NCI-H1436 (cell line): ENCODE results near the gene TRIM27.
"Not testable (repeated sequence)": the region's sequence is repeated elsewhere in the genome, so short reads cannot be mapped to it uniquely, and the experiment has no call there.

Source experiments
- DNase-seq: peaks from one replicate; lab custom pipeline; 2025; lab: John Stamatoyannopoulos, UW

Gene TRIM27

DNA sequence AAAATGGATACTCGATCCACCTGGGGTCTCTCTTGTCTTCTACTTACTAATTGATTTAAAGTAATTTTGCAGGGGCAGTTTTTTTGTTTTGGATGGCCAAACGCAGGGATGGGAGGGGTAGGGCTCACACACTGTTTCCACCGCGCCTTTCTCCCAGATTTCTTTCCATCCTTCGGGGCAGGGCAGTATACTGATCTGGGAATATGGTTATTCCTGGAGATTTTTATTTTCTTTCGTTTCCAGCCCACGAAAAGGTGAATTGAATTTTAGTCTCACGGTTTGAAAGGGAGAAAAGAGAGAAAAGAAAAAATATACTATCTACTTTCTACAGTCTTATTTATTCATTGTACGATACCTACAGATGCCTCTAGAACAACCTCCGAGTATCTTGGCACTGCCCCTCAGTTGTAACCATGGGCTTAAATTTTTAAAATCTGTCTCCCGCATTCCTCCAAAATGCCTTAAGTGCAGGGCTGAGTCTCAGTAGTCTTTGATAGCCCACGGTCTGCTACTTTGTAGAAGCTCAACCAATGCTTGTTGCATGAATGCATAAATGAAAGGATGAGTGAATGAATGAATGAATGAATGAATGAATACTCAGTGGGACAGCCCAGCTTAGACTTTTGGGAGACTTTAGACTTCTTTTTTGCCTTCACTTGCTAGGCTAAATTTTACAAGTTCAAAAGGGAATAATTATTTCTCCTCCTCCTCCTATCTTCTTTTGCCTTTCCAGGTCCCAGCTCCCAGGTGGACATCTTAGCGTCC lies 18.1 kb upstream of the TRIM27 start:
- DNase-seq: no peak

DNA sequence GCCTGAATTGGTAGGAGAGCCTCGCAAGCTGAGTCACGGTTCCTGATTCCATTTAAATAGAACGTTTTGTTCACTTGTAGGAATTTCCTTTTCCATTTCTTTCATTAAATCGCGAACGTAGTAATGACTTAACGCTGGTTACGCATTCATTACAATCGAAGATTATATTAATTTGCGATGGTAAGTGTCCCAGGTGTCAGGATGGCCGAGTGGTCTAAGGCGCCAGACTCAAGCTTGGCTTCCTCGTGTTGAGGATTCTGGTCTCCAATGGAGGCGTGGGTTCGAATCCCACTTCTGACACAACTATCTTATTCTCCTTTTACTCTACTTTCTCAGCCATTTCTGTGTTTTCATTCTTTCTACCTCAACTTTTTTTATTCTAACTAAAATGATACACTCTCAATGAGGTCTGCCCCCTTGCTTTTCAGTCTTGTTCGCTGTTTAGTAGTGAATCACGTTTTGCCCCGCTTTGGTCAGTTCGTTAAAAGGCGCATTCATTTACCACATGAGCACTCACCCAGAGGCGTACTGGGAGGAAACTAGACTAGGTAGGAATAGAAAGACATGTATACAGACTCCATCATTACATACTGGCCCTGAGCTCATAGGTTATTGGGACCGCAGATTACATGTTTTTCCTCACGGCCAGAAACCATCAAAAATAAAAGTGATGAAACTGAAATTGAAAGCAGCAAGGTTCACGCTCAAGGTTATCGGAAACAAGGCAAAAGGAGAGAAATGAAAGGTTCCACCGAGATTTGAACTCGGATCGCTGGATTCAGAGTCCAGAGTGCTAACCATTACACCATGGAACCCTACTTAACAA lies 17.3 kb upstream of the TRIM27 start:
- DNase-seq: peak; percentile 85

DNA sequence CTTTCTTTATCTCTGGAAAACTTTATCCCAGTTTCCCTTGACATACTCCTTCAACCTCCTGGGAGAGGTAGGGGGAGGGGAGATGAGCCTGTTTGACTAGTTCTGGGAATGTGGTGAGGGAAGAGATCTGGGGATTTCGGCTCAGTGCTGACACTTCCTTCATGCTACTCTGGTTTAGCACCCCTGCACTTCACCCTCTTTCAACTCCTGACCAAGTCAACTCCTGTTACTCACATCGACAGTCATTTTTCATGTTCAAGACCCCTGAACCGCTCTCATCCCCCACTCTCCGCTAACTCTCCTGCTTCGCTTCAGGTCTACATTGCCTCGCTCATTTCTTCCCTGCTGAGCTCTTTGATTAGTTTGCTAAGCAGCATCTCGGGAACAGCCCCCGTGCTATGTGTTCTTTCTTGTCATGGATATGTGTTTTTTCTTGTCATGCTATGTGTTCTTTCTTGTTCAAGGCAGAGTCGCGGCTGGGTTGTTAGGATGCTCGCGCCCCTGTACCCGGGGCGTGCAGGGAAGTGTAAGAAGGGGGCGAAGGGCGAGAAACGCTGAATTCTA lies 16.6 kb upstream of the TRIM27 start:
- peak; percentile 50 for DNase-seq

DNA sequence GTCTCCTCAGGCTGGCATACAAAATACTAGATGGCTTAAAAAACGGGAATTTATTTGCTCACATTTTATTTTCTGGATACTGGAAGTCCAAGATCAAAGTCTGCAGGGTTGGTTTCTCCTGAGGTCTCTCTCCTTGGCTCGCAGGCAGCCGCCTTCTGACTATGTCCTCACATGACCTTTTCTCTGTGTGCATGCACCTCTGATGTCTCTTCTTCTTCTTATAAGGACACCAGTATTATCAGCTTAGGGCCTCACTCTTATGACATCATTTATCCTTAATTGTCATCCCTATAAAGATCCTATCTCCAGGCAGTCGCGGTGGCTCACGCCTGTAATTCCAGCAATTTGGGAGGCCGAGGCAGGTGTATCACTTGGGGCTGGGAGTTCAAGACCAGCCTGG lies 9.3 kb upstream of the TRIM27 start:
- no peak for DNase-seq

DNA sequence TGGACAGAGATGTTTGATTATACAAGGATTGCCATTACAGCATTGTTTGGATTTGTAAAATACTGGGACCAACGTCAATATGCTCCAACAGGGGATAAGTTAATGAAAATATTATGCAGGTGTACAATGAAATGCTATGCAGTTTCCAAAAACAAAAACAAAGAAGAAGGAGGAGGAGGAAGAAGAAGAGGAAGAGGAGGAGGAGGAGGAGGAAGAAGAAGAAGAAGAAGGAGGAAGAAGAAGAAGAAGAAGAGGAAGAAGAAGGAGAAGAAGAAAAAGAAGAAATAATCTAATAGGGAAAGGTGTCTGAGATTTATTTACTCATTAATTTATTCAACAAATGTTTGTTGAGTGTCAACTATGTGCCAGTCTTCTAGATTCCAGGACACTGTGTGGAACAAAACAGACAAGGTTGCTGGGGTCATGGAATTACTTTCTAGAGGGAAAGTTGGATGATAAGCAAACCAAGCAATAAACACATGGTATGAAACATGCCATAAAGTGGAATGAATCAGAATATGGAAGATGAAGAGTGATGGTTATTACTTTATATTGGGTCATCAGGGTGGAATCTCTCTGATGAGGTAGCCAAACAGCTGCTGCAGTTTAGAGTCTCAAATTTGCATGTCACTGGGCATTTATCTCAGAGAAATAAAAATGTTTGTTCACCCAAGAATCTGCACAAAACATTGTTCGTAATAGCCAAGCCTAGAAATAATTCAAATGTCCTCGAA lies 6.3 kb upstream of the TRIM27 start:
- DNase-seq: no peak

DNA sequence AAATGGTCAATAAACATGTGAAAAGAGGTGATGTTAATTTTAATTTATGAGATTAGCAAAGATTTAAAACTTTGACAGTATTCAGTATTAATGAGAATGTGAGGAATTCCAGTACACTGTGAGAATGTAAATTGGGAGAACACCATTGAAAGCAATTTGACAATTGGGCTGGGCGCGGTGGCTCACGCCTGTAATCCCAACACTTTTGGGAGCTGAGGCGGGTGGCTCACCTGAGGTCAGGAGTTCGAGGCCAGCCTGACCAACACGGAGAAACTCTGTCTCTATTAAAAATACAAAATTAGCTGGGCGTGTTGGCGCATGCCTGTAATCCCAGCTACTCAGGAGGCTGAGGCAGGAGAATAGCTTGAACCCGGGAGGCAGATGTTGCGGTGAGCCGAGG lies 5.6 kb upstream of the TRIM27 start:
- not testable (repeated sequence) for DNase-seq

DNA sequence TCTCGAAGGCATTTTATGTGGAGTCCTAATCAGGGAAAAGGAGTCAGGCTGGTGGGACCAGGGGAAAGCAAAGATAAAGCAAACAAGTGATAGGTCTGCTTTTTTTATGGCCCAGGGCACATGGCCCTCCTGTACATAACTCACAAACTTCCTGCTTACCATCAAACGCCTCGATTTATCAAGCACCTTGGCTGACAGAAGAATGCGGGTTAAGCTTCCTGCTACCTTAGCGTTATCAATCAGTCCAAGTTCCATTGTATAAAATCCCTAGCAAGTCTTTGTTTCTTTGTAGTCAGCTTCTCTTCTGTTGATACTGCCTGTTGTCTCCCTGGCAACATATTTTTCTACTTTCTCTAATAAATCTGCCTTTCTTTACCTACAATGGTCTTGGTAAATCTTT lies 4.1 kb upstream of the TRIM27 start:
- DNase-seq: no peak

DNA sequence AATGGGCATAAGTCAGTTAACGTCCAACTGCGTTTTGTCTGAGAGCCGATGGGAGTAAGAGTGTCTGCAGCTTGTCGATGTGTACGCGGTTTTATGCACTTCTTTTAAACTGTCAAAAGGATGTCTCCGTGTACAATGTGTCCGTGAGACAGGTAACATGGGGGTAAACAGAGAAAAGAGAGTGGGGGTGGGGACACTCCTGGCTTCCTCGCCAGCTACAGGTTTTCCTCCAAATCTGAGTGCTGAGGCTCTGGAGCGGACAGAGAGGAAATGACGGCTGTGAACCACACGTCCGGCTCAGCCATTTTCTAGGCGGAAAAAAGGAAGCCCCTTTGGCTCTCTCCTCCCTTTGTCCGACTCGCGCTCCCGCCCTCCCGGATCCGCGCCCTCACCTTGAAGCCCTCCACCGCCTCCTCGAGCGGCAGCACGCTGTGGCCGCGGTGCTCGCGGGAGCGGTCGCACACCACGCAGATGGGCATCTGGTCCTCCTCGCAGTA lies 916 bp downstream of the TRIM27 start:
- DNase-seq: peak; percentile 7

DNA sequence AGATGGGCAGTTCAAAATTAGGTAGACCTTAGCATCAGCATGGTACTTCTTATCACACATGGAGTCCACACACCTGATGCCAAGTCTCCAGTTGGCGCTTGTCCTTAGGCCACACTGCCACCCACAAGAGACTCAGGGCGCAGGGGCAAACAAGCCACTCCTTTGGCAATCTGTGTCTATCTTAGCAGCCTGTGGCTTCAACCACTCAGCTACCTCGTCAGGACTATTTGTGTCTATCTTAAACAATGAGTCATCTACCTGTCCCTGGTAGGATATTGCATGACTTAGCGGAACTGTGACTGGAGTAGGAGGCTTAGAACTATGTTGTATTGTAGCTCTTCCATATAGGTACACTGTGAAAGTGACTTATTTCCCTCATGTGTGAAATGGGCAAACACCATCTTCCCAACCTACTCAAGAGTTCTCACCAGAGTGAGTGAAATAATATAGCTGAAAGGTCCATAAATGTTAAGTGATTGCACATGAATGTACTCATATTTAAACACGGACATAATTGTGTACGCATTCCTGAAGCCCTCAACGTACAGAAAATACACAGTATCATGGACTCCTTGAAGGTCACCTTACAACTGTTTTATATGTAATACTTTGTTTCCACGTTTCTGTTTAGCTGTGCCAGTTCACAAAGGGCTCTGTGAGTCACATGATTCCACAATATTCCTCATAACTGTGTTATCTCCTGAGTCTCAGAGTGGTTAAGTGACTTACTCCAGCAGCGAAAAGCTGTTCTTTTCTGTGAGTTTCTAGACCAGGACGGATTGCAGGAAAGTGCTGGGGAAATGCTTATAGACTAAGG lies 1.6 kb downstream of the TRIM27 start:
- DNase-seq: no peak

DNA sequence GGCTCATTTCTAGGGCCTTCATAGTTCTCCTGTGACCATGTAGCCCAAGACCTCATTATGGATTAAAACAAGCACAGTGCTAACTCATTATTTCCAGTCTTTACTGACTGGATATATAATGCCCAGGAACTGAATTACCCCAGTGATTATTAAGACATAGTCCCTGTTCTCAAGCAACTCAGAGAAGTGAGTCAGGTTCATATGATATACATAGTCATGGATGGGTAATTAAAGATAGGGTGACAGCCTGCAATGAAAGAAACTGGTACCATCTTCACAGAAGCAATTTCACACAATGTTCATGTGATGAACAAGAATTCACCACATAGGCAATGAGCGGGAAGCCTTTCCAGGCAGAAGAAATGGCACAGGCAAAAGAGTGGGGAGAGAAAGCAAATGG lies 3.5 kb downstream of the TRIM27 start:
- no peak for DNase-seq

DNA sequence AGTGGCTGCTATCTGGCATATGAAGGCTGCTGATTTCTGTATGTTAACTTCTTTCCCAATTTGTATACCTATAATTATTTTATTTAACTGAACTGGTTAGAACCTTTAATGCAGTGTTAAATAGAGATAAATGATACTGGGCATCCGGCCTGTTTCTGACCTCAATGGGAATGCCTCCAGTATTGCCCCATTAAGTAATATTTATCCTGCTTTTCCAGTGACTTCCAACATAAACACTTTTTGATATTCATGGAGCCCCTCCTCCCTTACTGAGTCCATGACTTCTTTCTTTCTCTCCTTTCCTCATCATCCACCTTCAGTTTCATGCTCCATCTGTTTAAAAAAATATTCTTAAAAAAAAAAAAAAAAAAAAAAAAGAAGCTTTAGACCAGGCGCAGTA lies 8.8 kb downstream of the TRIM27 start:
- DNase-seq: no peak

DNA sequence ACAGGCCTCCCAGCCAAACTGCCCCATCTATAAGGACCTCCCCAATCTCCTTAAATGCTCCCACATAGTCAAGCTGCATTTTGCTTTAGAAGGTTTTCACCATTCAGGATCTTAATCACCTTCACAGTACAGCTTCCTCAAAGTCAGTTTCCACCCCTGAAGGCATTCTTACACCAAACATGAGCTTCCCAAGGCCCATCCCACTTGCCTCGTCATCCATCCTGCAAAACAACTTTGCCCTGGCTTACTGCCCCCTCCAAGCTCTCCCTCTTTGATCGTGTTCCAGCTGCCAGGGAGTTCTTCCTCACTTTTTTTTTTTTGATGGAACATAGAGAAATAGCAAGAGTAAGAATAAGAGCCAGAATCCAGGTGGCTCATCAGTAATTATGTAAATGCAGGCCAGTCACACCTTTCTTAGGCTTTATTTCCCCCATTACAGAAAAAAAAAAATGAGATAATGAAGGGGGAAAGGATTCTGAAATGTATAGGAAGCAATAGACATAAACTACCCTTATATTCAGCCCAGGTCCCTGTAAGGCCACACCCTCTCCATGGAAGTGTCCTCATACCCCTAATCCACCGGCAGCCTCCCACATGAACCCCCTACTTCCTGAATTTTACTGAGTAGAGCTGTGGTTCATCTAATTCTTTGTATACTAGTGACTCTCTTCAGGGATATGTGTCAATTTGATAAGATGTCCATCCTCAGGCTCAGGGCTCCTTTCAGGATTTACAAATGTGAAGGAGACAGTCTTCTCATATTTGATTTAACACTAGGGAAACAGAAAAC lies 12.7 kb downstream of the TRIM27 start:
- no peak for DNase-seq

DNA sequence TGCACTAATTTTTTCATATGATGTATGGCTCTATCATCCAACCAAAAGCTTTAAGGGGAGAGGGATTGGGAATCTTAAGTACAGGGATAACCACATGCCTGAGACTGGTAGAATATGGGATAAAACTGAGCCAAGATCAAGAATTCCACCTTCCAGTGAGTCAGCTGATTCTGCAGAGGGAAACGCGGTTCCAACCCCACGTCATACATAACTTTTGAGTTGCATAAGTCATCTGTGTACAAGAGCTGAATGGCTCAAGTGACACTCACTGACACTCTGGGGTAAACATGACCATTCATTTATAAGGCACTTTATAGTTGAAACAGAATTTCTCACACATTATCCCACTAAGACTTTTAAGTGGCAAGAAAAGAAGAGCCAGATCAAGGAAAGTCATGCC lies 16.4 kb downstream of the TRIM27 start:
- no peak for DNase-seq

DNA sequence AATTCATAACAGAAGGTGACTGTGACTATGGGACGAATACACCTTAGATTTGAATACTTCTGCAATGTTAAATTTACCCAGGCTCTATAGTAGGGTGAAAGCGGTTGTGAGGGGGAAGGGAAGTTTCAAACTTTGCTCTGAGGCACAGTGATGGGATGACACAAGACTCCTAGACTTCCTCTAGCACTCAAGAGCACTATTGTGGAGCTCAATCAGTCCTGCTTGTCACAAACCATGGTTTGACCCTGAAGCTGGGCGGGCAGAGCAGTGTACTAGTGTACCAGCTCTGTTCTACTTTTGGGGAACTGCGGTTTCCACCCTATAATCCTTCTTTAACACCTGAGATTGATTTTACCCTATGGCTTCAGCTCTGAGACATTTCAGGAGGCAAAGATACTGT lies 17.1 kb downstream of the TRIM27 start:
- no peak for DNase-seq

DNA sequence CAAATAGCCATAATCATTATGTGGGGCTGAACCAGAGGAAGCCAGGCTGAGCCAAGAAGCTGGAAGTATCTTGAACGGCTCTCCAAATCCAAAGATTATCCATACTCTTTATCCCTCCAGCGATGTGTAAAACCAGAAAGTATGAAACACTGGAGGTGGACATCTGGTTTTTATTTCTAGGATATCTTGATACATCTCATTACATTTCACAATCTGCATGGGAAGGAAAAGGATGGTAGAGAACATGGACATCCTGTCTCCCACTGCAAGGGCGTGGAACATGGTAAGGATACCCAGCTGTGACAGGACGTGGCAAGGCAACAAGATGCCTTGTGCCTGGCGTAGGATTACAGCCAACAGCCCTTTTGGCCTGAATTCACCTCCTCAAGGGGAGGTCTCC lies 20.1 kb downstream of the TRIM27 start:
- no peak for DNase-seq

DNA sequence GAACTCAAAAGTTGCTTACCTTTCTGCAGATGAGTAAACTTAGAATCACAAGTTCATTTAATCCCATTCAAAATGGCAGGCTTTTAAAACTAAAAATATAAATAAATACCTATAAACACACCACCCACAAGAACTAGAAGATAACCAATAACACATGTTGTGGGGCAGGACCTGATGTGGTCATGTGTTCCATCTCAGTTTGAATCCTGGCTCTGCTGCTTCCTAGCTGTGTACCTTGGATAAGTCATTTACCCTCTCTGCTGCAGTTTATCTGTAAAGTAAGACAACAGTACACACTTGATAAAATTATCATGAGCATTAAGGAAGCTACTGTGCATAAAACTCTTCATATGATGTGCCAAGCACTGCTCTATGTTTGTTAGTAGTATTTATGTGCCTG lies 22.0 kb downstream of the TRIM27 start:
- DNase-seq: no peak

DNA sequence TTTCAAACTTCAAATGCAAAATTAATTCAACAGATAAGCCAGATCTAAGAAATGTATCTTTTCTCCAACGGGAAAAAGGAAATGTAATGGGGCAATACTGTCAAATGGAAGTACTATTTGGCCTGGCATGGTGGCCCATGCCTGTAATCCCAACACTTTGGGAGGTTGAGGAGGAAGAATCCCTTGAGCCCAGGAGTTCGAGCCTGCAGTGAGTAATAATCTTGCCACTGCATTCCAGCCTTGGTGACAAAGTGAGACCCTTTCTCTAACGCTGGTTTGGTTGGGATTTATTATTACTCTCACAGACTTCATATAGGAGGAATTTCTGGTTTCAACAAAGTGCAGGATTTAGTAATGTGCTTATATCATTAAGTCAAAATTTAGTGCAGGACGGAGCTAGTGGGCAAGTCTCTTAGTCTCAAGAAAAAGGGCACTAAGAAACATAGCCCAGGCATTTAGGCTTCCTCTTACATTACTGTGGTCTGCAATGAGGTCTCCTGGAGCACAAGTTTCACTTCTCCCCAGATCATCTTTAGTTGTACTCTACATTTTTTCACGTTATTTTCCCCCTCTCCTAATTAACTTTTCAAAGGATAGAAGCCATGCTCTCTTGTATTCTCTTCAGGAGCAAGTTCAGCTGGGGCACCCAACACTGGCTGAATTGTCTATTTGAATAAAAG lies 23.1 kb downstream of the TRIM27 start:
- no peak for DNase-seq

DNA sequence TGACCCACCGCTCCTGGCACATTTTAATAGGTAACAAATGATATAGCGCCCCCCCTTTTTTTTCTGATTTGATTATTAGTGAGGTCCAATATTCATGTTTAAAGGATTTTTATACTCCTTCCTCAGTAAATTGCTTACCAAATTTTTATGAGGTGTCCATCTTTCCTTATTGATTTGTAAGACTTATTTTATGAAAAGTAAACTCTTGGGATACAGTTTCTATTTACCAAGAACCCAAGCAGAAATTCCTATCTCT lies 25.1 kb downstream of the TRIM27 start:
- DNase-seq: no peak

DNA sequence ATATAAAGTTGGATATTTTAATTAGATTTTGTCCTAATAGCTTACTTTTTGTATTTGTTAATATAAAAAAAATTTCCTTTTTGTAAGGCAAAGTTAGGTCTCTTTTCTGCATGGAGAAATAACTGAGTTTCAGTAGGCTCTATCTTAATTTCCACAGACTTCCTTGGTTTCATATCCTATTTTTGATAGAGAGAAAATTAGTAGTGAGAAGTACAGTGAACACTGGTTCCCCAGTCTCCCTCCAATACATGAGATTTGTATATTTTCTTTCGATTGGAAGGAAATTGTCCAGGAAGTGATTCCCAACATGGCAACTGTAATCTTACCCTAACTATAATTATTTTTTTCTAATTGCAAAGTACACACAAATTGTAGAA lies 26.4 kb downstream of the TRIM27 start:
- DNase-seq: no peak
